ENCODE data around the gene CCDC63. TPM values are rescaled to one million over a fixed set of nuclear protein-coding genes. Genes with fewer than 3 reads are reported as not detected.

CCDC63 gene
- total RNA-seq, 4 donors from 2014 or later, result not detected

DNA sequence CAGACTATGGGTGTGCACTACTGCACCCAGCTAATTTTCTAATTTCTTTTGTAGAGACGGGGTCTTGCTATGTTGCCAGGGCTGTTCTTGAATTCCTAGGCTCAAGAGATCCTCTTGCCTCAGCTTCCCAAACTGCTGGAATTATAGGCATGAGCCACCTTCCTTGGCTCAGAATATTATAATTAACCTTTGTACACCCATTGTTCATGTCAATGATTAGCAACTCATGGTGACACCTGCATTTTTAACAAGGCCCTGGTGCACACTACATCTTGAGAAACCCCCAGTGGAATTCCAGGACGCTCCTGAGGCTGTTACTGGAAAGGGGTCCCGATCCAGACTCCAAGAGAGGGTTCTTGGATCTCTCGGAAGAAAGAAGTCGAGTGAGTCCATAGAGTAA lies 28.3 kb upstream of the CCDC63 start:
- Histone ChIP-seq H3K36me3 (no peaks in the 10 kb centered on the region), H3K27ac (no peak overlapping the region), H3K27me3 (no peaks in the 10 kb centered on the region), H3K4me1 (no peaks in the 10 kb centered on the region), H3K4me3 (no peak overlapping the region), H3K9me3 (no peaks in the 10 kb centered on the region)
- intact Hi-C loops (cut with DNase I; ENCODE audit: low total_unique reads), result no loop called here
- TF ChIP-seq POLR2A (IDR thresholded peaks at IDR 0.05), result no peak
- TF ChIP-seq, protein P1, sequence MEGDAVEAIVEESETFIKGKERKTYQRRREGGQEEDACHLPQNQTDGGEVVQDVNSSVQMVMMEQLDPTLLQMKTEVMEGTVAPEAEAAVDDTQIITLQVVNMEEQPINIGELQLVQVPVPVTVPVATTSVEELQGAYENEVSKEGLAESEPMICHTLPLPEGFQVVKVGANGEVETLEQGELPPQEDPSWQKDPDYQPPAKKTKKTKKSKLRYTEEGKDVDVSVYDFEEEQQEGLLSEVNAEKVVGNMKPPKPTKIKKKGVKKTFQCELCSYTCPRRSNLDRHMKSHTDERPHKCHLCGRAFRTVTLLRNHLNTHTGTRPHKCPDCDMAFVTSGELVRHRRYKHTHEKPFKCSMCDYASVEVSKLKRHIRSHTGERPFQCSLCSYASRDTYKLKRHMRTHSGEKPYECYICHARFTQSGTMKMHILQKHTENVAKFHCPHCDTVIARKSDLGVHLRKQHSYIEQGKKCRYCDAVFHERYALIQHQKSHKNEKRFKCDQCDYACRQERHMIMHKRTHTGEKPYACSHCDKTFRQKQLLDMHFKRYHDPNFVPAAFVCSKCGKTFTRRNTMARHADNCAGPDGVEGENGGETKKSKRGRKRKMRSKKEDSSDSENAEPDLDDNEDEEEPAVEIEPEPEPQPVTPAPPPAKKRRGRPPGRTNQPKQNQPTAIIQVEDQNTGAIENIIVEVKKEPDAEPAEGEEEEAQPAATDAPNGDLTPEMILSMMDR (IDR thresholded peaks at IDR 0.05), result no peak
- DNase-seq, result no peak

DNA sequence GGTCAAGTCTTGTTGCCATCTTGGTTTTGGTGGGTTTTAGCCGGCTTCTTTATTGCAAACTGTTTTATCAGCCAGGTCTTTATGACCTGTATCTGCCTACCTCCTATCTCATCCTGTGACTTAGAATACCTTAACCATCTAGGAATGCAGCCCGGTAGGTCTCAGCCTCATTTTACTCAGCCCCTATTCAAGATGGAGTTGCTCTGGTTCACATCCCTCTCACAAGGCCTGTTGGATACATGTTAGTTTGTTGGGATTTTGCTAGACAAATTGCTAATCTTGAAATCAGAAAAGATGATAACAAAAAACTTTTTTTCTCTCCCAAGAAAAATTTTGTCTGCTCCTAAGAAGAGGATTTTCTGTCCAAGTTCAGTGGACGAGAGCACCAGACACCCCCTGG lies 27.6 kb upstream of the CCDC63 start:
- TF ChIP-seq POLR2A (IDR thresholded peaks at IDR 0.05), result no peak
- TF ChIP-seq, protein P1 (IDR thresholded peaks at IDR 0.05), result no peak
- DNase-seq, result no peak
- intact Hi-C loops (cut with DNase I; ENCODE audit: low total_unique reads), result no loop called here

DNA sequence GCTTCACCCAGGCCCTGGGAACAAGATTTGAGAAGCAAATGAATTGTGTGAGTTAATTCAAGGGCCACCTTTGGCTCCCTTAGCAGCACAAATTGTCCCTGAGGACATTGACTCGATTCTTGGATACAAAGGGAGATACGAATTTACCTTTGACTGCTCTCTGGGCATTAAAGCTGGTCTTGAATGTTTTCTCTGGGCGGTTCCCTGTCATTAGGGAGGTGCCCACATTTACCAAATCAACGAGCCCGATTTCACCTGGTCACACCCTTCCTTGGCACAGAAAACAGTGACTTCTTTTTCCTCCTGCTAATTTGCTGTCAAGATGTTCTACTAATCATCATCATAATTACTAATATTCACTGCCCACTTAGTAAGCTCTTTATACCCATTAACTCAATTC lies 27.1 kb upstream of the CCDC63 start:
- H3K4me3 ChIP-seq, result no peak overlapping the region
- no peak for TF ChIP-seq POLR2A (IDR thresholded peaks at IDR 0.05)
- TF ChIP-seq, protein P1 (IDR thresholded peaks at IDR 0.05), result no peak
- intact Hi-C loops (cut with DNase I; ENCODE audit: low total_unique reads), result no loop called here
- H3K9me3 ChIP-seq, result no peaks in the 10 kb centered on the region
- DNase-seq, result no peak
- no peak overlapping the region for H3K27ac ChIP-seq
- H3K4me1 ChIP-seq, result no peaks in the 10 kb centered on the region
- no peaks in the 10 kb centered on the region for H3K36me3 ChIP-seq
- H3K27me3 ChIP-seq, result no peaks in the 10 kb centered on the region

More for the DNA sequence above, 27.6 kb upstream of the CCDC63 start:
- no peaks in the 10 kb centered on the region for H3K9me3 ChIP-seq
- no peak overlapping the region for H3K4me3 ChIP-seq
- H3K27ac ChIP-seq, result no peak overlapping the region
- H3K4me1 ChIP-seq, result no peaks in the 10 kb centered on the region
- no peaks in the 10 kb centered on the region for H3K27me3 ChIP-seq
- no peaks in the 10 kb centered on the region for H3K36me3 ChIP-seq

DNA sequence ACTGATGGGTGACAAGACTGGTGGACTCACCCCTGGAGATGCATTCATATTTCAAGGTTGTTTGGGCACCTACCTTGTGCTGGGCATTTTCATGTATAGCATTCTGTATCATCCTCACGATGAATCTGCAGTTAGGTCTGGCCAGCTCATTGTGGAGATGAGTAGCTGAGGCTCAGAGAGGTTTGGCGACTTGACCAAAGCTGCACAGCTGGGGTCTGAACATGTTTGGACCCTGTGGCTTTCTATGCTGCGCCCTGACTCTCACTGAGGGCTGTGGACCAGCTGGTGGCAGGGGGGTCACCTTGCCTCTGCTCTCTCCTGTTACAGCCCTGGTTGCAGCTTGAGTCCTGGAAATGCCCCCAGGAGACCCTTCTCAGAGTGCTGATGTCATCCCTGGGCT lies 24.9 kb upstream of the CCDC63 start:
- Histone ChIP-seq H3K27ac (no peak overlapping the region), H3K27me3 (no peaks in the 10 kb centered on the region), H3K4me1 (no peaks in the 10 kb centered on the region), H3K4me3 (no peak overlapping the region), H3K36me3 (no peaks in the 10 kb centered on the region), H3K9me3 (no peaks in the 10 kb centered on the region)
- no peak for DNase-seq
- intact Hi-C loops (cut with DNase I; ENCODE audit: low total_unique reads), result no loop called here
- TF ChIP-seq, protein P1 (IDR thresholded peaks at IDR 0.05), result no peak
- TF ChIP-seq POLR2A (IDR thresholded peaks at IDR 0.05), result no peak

GRCh38 chr12:110822821-110823415 lies 23.9 kb upstream of the CCDC63 start:
- intact Hi-C loops (cut with DNase I; ENCODE audit: low total_unique reads), result no loop called here

More at GRCh38 chr12:110822821-110823415, 23.9 kb upstream of the CCDC63 start:
- no peak for TF ChIP-seq POLR2A (IDR thresholded peaks at IDR 0.05)
- TF ChIP-seq, protein P1 (IDR thresholded peaks at IDR 0.05), result no peak
- Histone ChIP-seq H3K4me3 (no peak overlapping the region), H3K4me1 (no peaks in the 10 kb centered on the region), H3K27me3 (no peaks in the 10 kb centered on the region), H3K36me3 (no peaks in the 10 kb centered on the region), H3K27ac (no peak overlapping the region), H3K9me3 (no peaks in the 10 kb centered on the region)
- no peak for DNase-seq
